HEK293T (cell line): Measurements from ENCODE around the gene INPP4B.

Source experiments
- CTCF ChIA-PET: fragments of 350-600 bp; formaldehyde crosslinking; extraction: SDS; loops from one replicate; lab custom pipeline; 2021; ENCODE audit warnings: antibody characterized with exemption, inconsistent platforms; lab: Yijun Ruan, JAX
- POLR2A ChIA-PET: fragments of 350-600 bp; formaldehyde crosslinking; extraction: SDS; loops from one replicate; lab custom pipeline; 2020; ENCODE audit warnings: antibody characterized with exemption, inconsistent platforms; lab: Yijun Ruan, JAX
- DNase-seq: peaks from one replicate; pipeline ENCODE4 v3.0.0; 2012; ENCODE audit warnings: mixed read lengths; ENCODE audit errors: extremely low spot score
- ARNT ChIP-seq: fragments of 450-650 bp; IDR thresholded peaks from 2 replicates; pipeline ENCODE4 v1.6.1; 2017; ENCODE audit warnings: mild to moderate bottlenecking
- BHLHE40 ChIP-seq: fragments of 450-650 bp; IDR thresholded peaks from 2 replicates; pipeline ENCODE4 v1.6.1; 2016; ENCODE audit warnings: mild to moderate bottlenecking, moderate library complexity, borderline replicate concordance
- CTBP1 ChIP-seq: fragments of 450-650 bp; IDR thresholded peaks from 2 replicates; pipeline ENCODE4 v1.6.1; 2016; ENCODE audit warnings: borderline replicate concordance
- ELF4 ChIP-seq: fragments of 450-650 bp; IDR thresholded peaks from 2 replicates; pipeline ENCODE4 v1.6.1; 2017; ENCODE audit warnings: antibody characterized with exemption
- FOXA1 ChIP-seq: fragments of 450-650 bp; IDR thresholded peaks from 2 replicates; pipeline ENCODE4 v1.6.1; 2016; ENCODE audit warnings: mild to moderate bottlenecking
- FOXK2 ChIP-seq: fragments of 450-650 bp; IDR thresholded peaks from 2 replicates; pipeline ENCODE4 v1.6.1; 2016; ENCODE audit warnings: mild to moderate bottlenecking
- FOXM1 ChIP-seq: fragments of 450-650 bp; IDR thresholded peaks from 2 replicates; pipeline ENCODE4 v1.6.1; 2017; ENCODE audit warnings: mild to moderate bottlenecking, borderline replicate concordance
- HDGF ChIP-seq: fragments of 450-650 bp; IDR thresholded peaks from 2 replicates; pipeline ENCODE4 v1.6.1; 2017; ENCODE audit warnings: antibody characterized with exemption, borderline replicate concordance
- L3MBTL2 ChIP-seq: fragments of 450-650 bp; conservative IDR thresholded peaks from 2 replicates; pipeline ENCODE4 v1.6.1; 2016; ENCODE audit warnings: mild to moderate bottlenecking
- LEF1 ChIP-seq: fragments of 450-650 bp; IDR thresholded peaks from 2 replicates; pipeline ENCODE4 v1.6.1; 2017; ENCODE audit warnings: mild to moderate bottlenecking, borderline replicate concordance
- NFRKB ChIP-seq: fragments of 450-650 bp; IDR thresholded peaks from 2 replicates; pipeline ENCODE4 v1.6.1; 2016; ENCODE audit warnings: mild to moderate bottlenecking, moderate library complexity
- SP1 ChIP-seq: fragments of 450-650 bp; IDR thresholded peaks from 2 replicates; pipeline ENCODE4 v1.6.1; 2017
- SUZ12 ChIP-seq: fragments of 450-650 bp; IDR thresholded peaks from 2 replicates; pipeline ENCODE4 v1.6.1; 2016; ENCODE audit warnings: mild to moderate bottlenecking
- TARDBP ChIP-seq: fragments of 450-650 bp; IDR thresholded peaks from 2 replicates; pipeline ENCODE4 v1.6.1; 2016
- ZNF384 ChIP-seq: fragments of 450-650 bp; IDR thresholded peaks from 2 replicates; pipeline ENCODE4 v1.6.1; 2016
- TF ChIP-seq, protein P1 (sequence below): fragments of 450-650 bp; IDR thresholded peaks from 2 replicates; pipeline ENCODE4 v1.6.1; 2016

The INPP4B gene

DNA sequence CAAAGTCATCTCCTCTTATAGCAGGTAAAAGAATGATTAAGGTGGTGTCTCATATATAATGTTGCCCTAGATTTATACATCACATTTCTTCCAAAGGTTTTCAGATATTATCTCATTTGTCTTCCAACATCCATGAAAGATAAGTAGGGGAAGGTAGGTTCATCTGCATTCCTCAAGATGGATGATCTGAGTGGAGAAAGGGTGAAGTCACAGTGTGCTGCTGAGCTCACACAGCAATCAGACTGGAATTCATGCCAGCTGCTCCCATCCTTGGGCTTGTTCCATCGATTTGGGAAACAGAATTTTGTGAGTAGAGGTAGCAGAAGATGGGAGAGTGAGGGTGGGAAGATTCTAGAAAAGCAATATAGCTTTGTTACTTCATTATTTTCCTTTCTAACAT, 482.4 kb downstream of the INPP4B start:
- POLR2A ChIA-PET: no interaction called here
- no peak for TF ChIP-seq ARNT
- no peak for TF ChIP-seq FOXK2
- DNase-seq: no peak
- CTCF ChIA-PET: no interaction called here

DNA sequence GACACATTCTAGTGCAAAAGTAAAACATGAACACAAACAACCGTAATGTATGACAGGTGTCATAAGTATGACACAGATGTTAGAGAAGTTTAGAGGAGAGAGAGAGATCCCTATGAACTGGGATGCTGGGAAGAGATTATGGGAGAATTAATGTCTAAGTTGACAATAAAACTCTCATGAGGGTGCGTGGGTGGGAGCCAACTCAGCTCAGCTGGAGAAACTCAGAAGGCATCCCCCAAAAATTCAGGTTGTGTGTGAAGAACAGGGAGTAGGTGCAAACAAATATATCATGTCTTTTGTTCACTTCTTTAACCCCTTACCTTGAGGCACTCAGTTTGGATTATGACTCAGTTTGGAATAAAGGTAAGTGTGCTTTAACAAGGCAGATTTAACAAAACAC, 484.1 kb downstream of the INPP4B start:
- POLR2A ChIA-PET: no interaction called here

DNA sequence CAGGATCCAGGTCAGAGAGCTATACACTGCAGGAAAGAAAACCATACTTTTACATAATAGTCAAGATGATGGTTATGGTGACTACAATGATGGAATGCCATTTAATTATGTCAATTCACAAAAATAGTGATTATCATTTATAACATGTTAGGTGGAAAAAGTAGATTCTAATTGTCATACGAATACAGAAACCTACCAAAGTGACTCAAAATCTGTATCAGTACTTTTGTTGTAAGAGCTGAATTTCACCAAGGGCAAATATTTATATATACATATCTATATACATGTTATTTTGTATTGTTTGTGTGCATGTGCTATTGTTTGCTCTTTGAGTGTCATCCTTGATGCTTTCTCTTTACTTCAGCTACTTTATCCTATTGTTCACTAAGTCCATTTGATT, 485.4 kb downstream of the INPP4B start:
- no peak for TF ChIP-seq LEF1
- TF ChIP-seq HDGF: no peak
- no peak for TF ChIP-seq L3MBTL2
- no peak for TF ChIP-seq TARDBP
- no peak for TF ChIP-seq CTBP1
- no peak for TF ChIP-seq FOXA1
- no peak for TF ChIP-seq ZNF384
- TF ChIP-seq, protein P1, sequence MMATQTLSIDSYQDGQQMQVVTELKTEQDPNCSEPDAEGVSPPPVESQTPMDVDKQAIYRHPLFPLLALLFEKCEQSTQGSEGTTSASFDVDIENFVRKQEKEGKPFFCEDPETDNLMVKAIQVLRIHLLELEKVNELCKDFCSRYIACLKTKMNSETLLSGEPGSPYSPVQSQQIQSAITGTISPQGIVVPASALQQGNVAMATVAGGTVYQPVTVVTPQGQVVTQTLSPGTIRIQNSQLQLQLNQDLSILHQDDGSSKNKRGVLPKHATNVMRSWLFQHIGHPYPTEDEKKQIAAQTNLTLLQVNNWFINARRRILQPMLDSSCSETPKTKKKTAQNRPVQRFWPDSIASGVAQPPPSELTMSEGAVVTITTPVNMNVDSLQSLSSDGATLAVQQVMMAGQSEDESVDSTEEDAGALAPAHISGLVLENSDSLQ: no peak
- TF ChIP-seq ARNT: no peak
- no peak for TF ChIP-seq FOXK2
- no peak for TF ChIP-seq BHLHE40
- TF ChIP-seq SP1: no peak
- TF ChIP-seq FOXM1: no peak
- no peak for TF ChIP-seq SUZ12
- TF ChIP-seq NFRKB: no peak
- no peak for TF ChIP-seq ELF4
- ChIA-PET CTCF (no interaction called here), POLR2A (no interaction called here)
- DNase-seq: no peak

More for the DNA sequence above, 484.1 kb downstream of the INPP4B start:
- TF ChIP-seq, protein P1: no peak
- TF ChIP-seq ELF4 (no peak), FOXA1 (no peak), HDGF (no peak), ZNF384 (no peak), BHLHE40 (no peak), CTBP1 (no peak), SUZ12 (no peak), TARDBP (no peak), L3MBTL2 (no peak), FOXM1 (no peak), ARNT (no peak), NFRKB (no peak), SP1 (no peak), FOXK2 (no peak), LEF1 (no peak)
- no peak for DNase-seq
- CTCF ChIA-PET: no interaction called here

DNA sequence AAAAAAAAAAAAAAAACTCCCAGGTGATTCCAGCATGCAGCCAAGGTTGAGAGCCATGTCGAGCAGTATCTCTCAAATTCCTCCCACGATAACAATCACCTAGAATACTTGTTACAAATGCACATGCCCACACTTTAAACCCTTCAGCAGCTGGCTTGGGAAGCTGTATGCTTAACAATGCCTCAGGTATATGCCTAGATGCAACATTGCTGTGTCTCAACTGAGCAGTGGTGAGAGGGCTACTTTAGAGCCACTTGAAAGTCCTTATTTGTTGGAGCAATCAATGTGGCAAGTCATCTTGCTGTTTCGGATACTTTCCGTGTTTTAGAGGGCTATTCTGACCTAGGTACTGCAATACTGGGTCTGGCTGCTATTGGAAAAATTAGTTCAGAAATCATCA, 487.4 kb downstream of the INPP4B start:
- POLR2A ChIA-PET: no interaction called here
- no peak for TF ChIP-seq FOXA1
- CTCF ChIA-PET: interaction anchor here (0.6 kb wide), 1 partner anchor 483 kb away, joined by 3 read pairs; no protein-coding TSS in a partner anchor
- DNase-seq: no peak

GRCh38 chr4:142356801-142357200, 489.3 kb downstream of the INPP4B start:
- POLR2A ChIA-PET: no interaction called here

GRCh38 chr4:142356118-142356759, 489.9 kb downstream of the INPP4B start:
- DNase-seq: no peak
- ChIA-PET CTCF (interaction anchor here (0.5 to 0.7 kb wide), 2 partner anchors 14 to 33 kb away, joined by 4 to 5 read pairs; no protein-coding TSS in a partner anchor), POLR2A (no interaction called here)
- TF ChIP-seq ZNF384 (no peak), ELF4 (no peak), BHLHE40 (no peak), FOXK2 (no peak), CTBP1 (no peak), NFRKB (no peak), L3MBTL2 (no peak), FOXM1 (no peak)
- TF ChIP-seq, protein P1: no peak

More at GRCh38 chr4:142356801-142357200, 489.3 kb downstream of the INPP4B start:
- no peak for TF ChIP-seq L3MBTL2
- TF ChIP-seq FOXM1: no peak
- TF ChIP-seq, protein P1: no peak
- TF ChIP-seq BHLHE40: no peak
- TF ChIP-seq TARDBP: no peak
- no peak for TF ChIP-seq ELF4
- TF ChIP-seq SP1: no peak
- TF ChIP-seq FOXK2: no peak
- no peak for TF ChIP-seq HDGF
- no peak for TF ChIP-seq CTBP1
- TF ChIP-seq NFRKB: no peak
- no peak for TF ChIP-seq ARNT
- no peak for TF ChIP-seq FOXA1
- no peak for TF ChIP-seq LEF1
- no peak for TF ChIP-seq SUZ12
- no peak for TF ChIP-seq ZNF384
- CTCF ChIA-PET: interaction anchor here (0.5 to 0.7 kb wide), 2 partner anchors 15 to 33 kb away, joined by 4 to 5 read pairs; no protein-coding TSS in a partner anchor
- DNase-seq: no peak
